ENCODE data around the gene MRM3.

GRCh38 chr17:745406-745805 lies 36.7 kb upstream of the MRM3 start:
- TF ChIP-seq CTCF (conservative IDR thresholded peaks at IDR 0.05; ENCODE audit: low read length) (no peak), EZH2phosphoT487 (IDR thresholded peaks at IDR 0.05; ENCODE audit: borderline replicate concordance) (no peak)

Measured in Loucy (cell line).